ENCODE data around the gene NDUFAF4.

- no peak for TF ChIP-seq CTCF (IDR thresholded peaks at IDR 0.05)
- no peak for TF ChIP-seq POLR2A (IDR thresholded peaks at IDR 0.05)
- no peak for TF ChIP-seq POLR2AphosphoS5 (IDR thresholded peaks at IDR 0.05)
Observed at GRCh38 chr6:96943555-96944215, 46.0 kb upstream of the NDUFAF4 start.

All from breast epithelium (tissue), 3 donors.